ENCODE results near the gene TMEM191C.
"Not testable (repeated sequence)": the region's sequence is repeated elsewhere in the genome, so short reads cannot be mapped to it uniquely, and the experiment has no call there.

GRCh38 chr22:21497984-21498383, 30.8 kb downstream of the TMEM191C start:
- TF ChIP-seq CTCF, POLR2AphosphoS5, POLR2A (IDR thresholded peaks at IDR 0.05): not testable (repeated sequence)
